Measurements from ENCODE around the gene FDPS.

The FDPS gene

GRCh38 chr1:155308493-155309422 lies at the start of gene FDPS:
FDPS (plus strand) TSS chr1:155308866; CDS start chr1:155309790, 924 bp downstream.
- DNase-seq = peak; percentile 99

- no peak for DNase-seq
These were observed 48.4 kb upstream of the FDPS start for GRCh38 chr1:155260276-155260675.

- no peak for DNase-seq
These were observed 47.2 kb upstream of the FDPS start for GRCh38 chr1:155261493-155261851.

- peak; percentile 95 for DNase-seq
These were observed 46.6 kb upstream of the FDPS start, which contains the start of gene SCAMP3 for GRCh38 chr1:155261852-155262673. SCAMP3 (minus strand) TSS chr1:155262360; CDS start chr1:155262151, 209 bp downstream.

GRCh38 chr1:155263067-155263466 lies 45.6 kb upstream of the FDPS start:
- DNase-seq = no peak

GRCh38 chr1:155266553-155266952 lies 42.1 kb upstream of the FDPS start:
- no peak for DNase-seq

- DNase-seq = no peak
These were observed 41.3 kb upstream of the FDPS start for GRCh38 chr1:155267373-155267772.

GRCh38 chr1:155268630-155269029 lies 40.0 kb upstream of the FDPS start:
- no peak for DNase-seq

GRCh38 chr1:155269381-155269780 lies 39.3 kb upstream of the FDPS start:
- no peak for DNase-seq

- DNase-seq = no peak
These were observed 36.0 kb upstream of the FDPS start for GRCh38 chr1:155272466-155273342.

- DNase-seq = peak; percentile 99
These were observed 35.1 kb upstream of the FDPS start, which contains the start of gene CLK2 for GRCh38 chr1:155273343-155274245. CLK2 (minus strand) TSS chr1:155273504; CDS start chr1:155270977, 2,527 bp downstream.

GRCh38 chr1:155277070-155277901 lies 31.4 kb upstream of the FDPS start, which contains the start of gene HCN3:
HCN3 (plus strand) TSS chr1:155277463; CDS start chr1:155277591, 128 bp downstream.
- peak; percentile 98 for DNase-seq

- peak; percentile 92 for DNase-seq
These were observed 30.6 kb upstream of the FDPS start for GRCh38 chr1:155277902-155278688.

- no peak for DNase-seq
These were observed 29.9 kb upstream of the FDPS start for GRCh38 chr1:155278689-155279160.

GRCh38 chr1:155279268-155279667 lies 29.4 kb upstream of the FDPS start:
- no peak for DNase-seq

- no peak for DNase-seq
These were observed 26.1 kb upstream of the FDPS start for GRCh38 chr1:155282488-155283091.

GRCh38 chr1:155284476-155284875 lies 24.2 kb upstream of the FDPS start:
- no peak for DNase-seq

- DNase-seq = no peak
These were observed 23.6 kb upstream of the FDPS start for GRCh38 chr1:155285063-155285462.

- DNase-seq = no peak
These were observed 23.0 kb upstream of the FDPS start for GRCh38 chr1:155285631-155286044.

Data from activated effector memory CD4-positive, alpha-beta T cell treated with anti-CD3 and anti-CD28 coated beads, Interleukin-2, amount 50 U/mL, for 16 hours (primary cell).